GM06990 (cell line): ENCODE data around the gene IARS1.

Experiments used
- DNase-seq: peaks from one replicate; pipeline ENCODE4 v3.0.0-alpha.2; 2011; ENCODE audit not compliant: insufficient read length; ENCODE audit errors: extremely low read depth
- H3K27me3 ChIP-seq: replicated peaks from 2 replicates; pipeline ENCODE4 v1.6.0; 2011; ENCODE audit warnings: low read length; ENCODE audit not compliant: control insufficient read depth, insufficient read depth
- H3K36me3 ChIP-seq: 2 replicates; pipeline ENCODE4 v1.5.1; 2011; ENCODE audit warnings: low read length; ENCODE audit not compliant: control insufficient read depth, insufficient read depth
- H3K4me3 ChIP-seq: replicated peaks from 2 replicates; pipeline ENCODE4 v1.5.1; 2011; ENCODE audit warnings: low read depth, mild to moderate bottlenecking, control low read depth, low read length
- CTCF ChIP-seq: IDR thresholded peaks from 2 replicates; pipeline ENCODE4 v1.5.1; 2011; ENCODE audit warnings: low read length, control low read depth, mild to moderate bottlenecking, inconsistent platforms; ENCODE audit not compliant: insufficient read depth, poor library complexity, severe bottlenecking

IARS1 gene

GRCh38 chr9:92293452-92294296, at the start of gene IARS1:
IARS1 (minus strand) TSS chr9:92293697; CDS start chr9:92289419, 4,278 bp downstream.
- H3K4me3 ChIP-seq = peak within 1 kb of the TSS; percentile 96
- DNase-seq = peak; percentile 100
- no peaks in the 10 kb centered on the region for H3K27me3 ChIP-seq
- H3K36me3 ChIP-seq = peaks cover 3% of the 10 kb centered on the region
- peak; percentile 38 for TF ChIP-seq CTCF

DNA sequence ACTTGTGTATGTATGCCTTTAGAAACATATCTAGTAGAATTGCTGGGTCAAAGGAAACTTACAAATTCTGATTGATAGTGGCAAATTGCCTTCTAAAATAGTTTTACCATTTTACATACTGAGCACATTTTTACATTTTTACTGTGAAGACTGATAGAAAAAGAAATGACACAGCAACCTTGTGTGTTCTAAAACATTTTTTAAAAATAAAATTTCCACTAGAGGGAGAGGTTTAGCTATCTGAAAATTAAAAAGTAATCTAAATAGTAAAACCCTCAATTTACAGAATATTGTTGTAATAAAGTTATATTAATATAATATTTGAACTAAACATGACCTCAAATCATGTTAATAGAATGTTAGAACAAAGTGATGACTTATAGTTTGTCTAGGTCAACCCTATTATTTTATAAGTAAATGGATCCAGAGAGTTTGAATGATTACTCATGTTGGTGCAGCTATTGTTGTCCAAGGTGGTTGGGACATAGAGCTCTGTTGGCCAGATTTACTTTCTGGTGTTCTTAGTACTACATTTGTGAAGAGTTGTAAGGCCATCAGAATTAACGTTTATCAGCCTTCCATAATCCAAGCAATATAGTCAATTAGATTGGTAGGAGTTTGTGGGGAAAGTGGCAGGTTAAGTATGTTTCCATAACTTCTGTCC, 49.5 kb upstream of the IARS1 start:
- TF ChIP-seq CTCF = no peak
- DNase-seq = no peak
- Histone ChIP-seq H3K36me3 (peaks cover 11% of the 10 kb centered on the region), H3K4me3 (no peak overlapping the region), H3K27me3 (no peaks in the 10 kb centered on the region)

DNA sequence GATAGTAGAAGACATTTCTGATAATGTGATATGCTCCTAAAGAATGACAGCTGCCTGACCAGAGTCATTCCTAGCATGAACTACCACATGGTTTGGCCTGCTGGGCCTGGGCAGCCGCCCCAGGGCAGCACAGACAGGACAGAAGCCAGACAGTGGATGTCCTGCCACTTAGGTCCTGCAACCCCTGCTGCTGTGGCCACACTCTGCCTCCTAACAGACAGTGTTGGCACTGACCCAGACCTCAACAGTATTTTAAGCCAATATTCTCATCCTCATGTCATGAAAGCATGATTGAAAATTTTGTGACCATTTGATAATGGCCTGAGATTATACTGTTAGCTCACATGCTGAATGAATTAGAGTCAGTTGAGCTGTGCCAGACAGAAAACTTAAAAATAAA, 48.1 kb upstream of the IARS1 start:
- peaks cover 13% of the 10 kb centered on the region for H3K36me3 ChIP-seq
- DNase-seq = no peak
- H3K27me3 ChIP-seq = no peaks in the 10 kb centered on the region
- no peak for TF ChIP-seq CTCF
- no peak overlapping the region for H3K4me3 ChIP-seq

DNA sequence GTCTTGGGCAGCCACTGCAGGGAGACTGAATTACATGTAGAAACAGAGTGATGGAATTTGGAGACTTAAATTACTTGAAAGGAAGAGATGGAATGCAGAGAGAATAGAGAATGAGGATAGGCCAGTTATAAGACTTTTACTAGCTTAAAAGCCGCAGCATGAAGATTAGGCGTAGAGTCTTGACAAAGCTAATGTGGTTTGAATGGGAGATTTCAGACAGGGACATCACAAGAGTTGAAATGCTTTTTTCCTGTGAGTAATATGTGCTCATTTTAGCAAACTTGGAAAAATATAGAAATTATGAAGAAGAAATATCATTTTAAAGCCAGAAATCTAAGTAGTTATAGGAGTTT, 39.8 kb upstream of the IARS1 start:
- Histone ChIP-seq H3K36me3 (peaks cover 4% of the 10 kb centered on the region; the same call in 1 of the 2 replicates), H3K4me3 (no peak overlapping the region), H3K27me3 (no peaks in the 10 kb centered on the region)
- DNase-seq = no peak
- no peak for TF ChIP-seq CTCF

GRCh38 chr9:92332577-92333281, 39.2 kb upstream of the IARS1 start:
- DNase-seq = no peak
- peaks cover 2% of the 10 kb centered on the region; the same call in 1 of the 2 replicates for H3K36me3 ChIP-seq
- no peaks in the 10 kb centered on the region for H3K27me3 ChIP-seq
- no peak for TF ChIP-seq CTCF
- no peak overlapping the region for H3K4me3 ChIP-seq
